Psoas muscle (tissue), 8 donors: ENCODE measurements around the gene TUBG1. TPM values are rescaled to one million over a fixed set of nuclear protein-coding genes. Genes with fewer than 3 reads are reported as not detected.
A peak's percentile ranks its signal among the peaks of the same experiment; 100 is the strongest.

Source experiments
- ATAC-seq, 4 donors: fragments of 200-7000 bp; cut with Tn5 transposase; one replicate each; pipeline ENCODE4 v1.9.1; 2020; ENCODE audit warnings: moderate library complexity in 3 of 4, mild to moderate bottlenecking in 2 of 4
- DNase-seq, 2 donors: peaks; one replicate each; pipeline ENCODE4 v3.0.0-alpha.2; 2020
- H3K27ac ChIP-seq: fragments of 200-600 bp; one replicate; pipeline ENCODE4 v1.8.0; 2022
- H3K27me3 ChIP-seq, 3 donors: fragments of 200-600 bp in 1 of 3; one replicate each; pipeline versions ENCODE4 v1.6.1 to v1.8.0; 2013 to 2022; ENCODE audit warnings: low read length in 2 of 3, mild to moderate bottlenecking in 2 of 3, moderate library complexity in 1 of 3; ENCODE audit not compliant: insufficient read depth in 3 of 3
- H3K36me3 ChIP-seq, 2 donors: fragments of 200-600 bp in 1 of 2; one replicate each; pipeline versions ENCODE4 v1.6.1 to v1.8.0; 2013 to 2022; ENCODE audit warnings: low read depth in 1 of 2, mild to moderate bottlenecking in 1 of 2, moderate library complexity in 1 of 2; ENCODE audit not compliant: insufficient read depth in 1 of 2
- H3K4me1 ChIP-seq: fragments of 200-600 bp; one replicate; pipeline ENCODE4 v1.8.0; 2022
- H3K4me3 ChIP-seq: fragments of 200-600 bp; one replicate; pipeline ENCODE4 v1.8.0; 2022; ENCODE audit warnings: mild to moderate bottlenecking
- H3K9me3 ChIP-seq: fragments of 200-600 bp; one replicate; pipeline ENCODE4 v1.8.0; 2022
- WGBS, 3 donors: extraction: QIAGEN DNeasy Blood & Tissue Kit; methylation state at CpG; one replicate each; pipeline versions ENCODE4 v1.1.6 to v1.1.7; 2013; 5-methylcytosine and 5-hydroxymethylcytosine counted together
- intact Hi-C, 2 donors: fragments of 100-400 bp; cut with DNase I; formaldehyde crosslinking; loops; one replicate each; pipeline versions ENCODE4 v1.11.0 to v1.14.2; 2022
- polyA plus RNA-seq, 3 donors: library from polyadenylated mRNA; stranded (reverse); fragments of 200-250 nt; gene quantifications; one replicate each; pipeline ENCODE4 v1.2.3, GENCODE V29; 2013
- total RNA-seq, 4 donors: library from RNA; stranded (reverse); fragmentation: NEBNext Ultra II Directional in 2 of 4; extraction: Animal tissue kit (Norgen Biotek cat#: 25700) in 2 of 4; gene quantifications; one replicate each; pipeline versions ENCODE4 v1.2.1 to v1.2.4, GENCODE V29; 2021 to 2023
- TF ChIP-seq, protein P1 (sequence below): fragments of 200-600 bp; IDR thresholded peaks from one replicate; pipeline ENCODE4 v1.8.0; 2022; ENCODE audit warnings: antibody characterized with exemption
- donor health status: healthy with polysubstance abuse.
- donor health status: DM: no; HTN: no; CAD: no; lungs with moderate emphysema.
- donor health status: Bipolar disorder and iron deficiency.
- donor health status: healthy.
- donor health status: DM: yes; HTN: yes; CAD: no.
- donor health status: DM: no; HTN: no; CAD: no.
- donor health status: DM: no; HTN: no; CAD: no.
- donor health status: DM: yes; HTN: yes; CAD: no.

The TUBG1 gene
- total and polyA plus RNA-seq, 7 donors = 46.9 to 90.2 (median 68.8) TPM

DNA sequence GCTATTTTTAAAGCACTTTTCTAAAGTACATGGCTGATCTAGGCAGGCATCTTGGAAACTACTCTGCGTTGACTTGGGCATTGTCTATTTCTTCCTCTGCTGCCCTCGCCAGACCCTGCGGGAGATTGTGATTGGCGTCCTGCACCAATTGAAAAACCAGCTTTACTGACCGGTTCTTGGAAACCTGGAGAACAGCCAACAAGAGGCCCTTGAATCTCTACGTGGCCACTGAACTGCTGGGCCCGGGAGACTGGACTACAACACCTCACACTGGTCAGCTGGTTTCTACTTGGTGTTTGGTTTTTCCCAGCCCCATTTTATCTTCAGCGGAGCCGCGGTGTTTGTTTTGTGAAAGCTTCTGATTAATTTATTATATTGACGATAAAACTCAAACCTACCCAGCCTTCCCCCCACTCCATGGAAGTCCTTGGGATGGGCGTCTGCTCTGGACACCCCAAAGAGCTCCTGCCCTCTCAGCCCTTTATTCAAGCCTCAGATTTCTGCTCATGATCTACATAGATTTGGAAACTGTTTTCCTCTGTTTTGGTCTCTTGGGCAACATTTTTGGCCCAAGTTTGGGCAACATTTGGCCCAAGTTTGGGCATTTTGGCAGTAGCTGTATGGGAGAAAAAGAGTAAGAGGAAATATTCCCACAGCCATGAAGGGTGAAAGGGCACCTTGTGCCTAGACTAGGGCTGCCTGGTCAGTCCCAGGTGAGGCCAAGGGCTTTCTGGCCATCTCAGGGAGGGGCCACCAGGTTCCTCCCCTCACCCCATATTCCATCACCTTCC is 37.9 kb upstream of the TUBG1 start:
- Histone ChIP-seq H3K27ac (no peak overlapping the region), H3K4me3 (no peak overlapping the region), H3K9me3 (no peaks in the 10 kb centered on the region), H3K27me3 (no peaks in the 10 kb centered on the region), H3K36me3 (peaks cover 12 to 74% of the 10 kb centered on the region in 2 donors), H3K4me1 (peaks cover 4% of the 10 kb centered on the region)
- DNase-seq (no peak), ATAC-seq (no peak)
- 60 to 72% (median 63%) methylated on average over 12 of the region's 12 CpGs for WGBS, 3 donors
- TF ChIP-seq, protein P1, sequence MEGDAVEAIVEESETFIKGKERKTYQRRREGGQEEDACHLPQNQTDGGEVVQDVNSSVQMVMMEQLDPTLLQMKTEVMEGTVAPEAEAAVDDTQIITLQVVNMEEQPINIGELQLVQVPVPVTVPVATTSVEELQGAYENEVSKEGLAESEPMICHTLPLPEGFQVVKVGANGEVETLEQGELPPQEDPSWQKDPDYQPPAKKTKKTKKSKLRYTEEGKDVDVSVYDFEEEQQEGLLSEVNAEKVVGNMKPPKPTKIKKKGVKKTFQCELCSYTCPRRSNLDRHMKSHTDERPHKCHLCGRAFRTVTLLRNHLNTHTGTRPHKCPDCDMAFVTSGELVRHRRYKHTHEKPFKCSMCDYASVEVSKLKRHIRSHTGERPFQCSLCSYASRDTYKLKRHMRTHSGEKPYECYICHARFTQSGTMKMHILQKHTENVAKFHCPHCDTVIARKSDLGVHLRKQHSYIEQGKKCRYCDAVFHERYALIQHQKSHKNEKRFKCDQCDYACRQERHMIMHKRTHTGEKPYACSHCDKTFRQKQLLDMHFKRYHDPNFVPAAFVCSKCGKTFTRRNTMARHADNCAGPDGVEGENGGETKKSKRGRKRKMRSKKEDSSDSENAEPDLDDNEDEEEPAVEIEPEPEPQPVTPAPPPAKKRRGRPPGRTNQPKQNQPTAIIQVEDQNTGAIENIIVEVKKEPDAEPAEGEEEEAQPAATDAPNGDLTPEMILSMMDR = no peak
- intact Hi-C loops = no loop called here

DNA sequence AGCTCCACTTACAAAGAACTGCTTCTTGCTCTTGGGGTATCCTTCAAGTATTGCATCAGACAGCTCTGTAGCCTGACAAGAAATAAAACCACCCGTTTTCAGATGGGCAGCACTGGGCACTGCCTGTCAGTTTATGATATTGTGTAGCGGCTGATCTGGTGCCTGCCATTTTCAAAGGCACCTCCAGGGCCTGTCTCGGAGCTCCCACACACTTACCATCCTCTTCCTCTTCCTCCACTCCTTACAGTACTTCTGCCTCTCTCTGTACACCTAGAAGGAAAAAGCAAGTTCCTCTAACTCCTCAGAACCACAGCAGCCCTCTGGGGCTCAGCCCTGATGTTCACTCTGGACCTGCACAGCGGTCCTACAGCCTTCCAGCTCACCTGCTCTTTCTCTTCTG is 36.4 kb upstream of the TUBG1 start:
- DNase-seq (no peak), ATAC-seq (no peak)
- H3K4me1 ChIP-seq = peaks cover 4% of the 10 kb centered on the region
- no peak overlapping the region for H3K4me3 ChIP-seq
- H3K27ac ChIP-seq = no peak overlapping the region
- no peaks in the 10 kb centered on the region for H3K27me3 ChIP-seq
- peaks cover 12 to 74% of the 10 kb centered on the region in 2 donors for H3K36me3 ChIP-seq
- intact Hi-C loops = no loop called here
- WGBS, 3 donors = 72 to 85% (median 80%) methylated on average over 4 of the region's 4 CpGs
- no peaks in the 10 kb centered on the region for H3K9me3 ChIP-seq
- TF ChIP-seq, protein P1 = no peak

DNA sequence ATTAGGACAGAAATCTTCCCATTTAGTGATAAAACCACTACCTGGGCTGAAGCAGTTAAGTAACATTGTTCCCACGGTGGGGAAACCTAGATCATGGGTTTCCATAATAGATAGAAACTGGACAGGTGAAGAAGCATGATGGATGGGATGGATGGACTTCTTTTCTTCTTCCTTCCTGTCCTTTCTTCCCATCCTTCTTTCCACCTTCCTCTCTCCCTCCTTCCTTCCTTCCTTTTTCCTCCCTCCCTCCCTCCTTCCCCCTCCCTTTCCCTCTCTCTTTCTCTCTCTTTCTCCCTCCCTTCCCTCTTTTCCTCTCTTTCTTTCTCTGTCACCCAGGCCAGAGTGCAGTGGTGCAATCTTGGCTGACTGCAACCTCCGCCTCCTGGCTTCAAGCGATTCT is 35.0 kb upstream of the TUBG1 start:
- TF ChIP-seq, protein P1 = no peak
- DNase-seq (no peak), ATAC-seq (no peak)
- no peaks in the 10 kb centered on the region for H3K9me3 ChIP-seq
- no peaks in the 10 kb centered on the region for H3K27me3 ChIP-seq
- peaks cover 12 to 63% of the 10 kb centered on the region in 2 donors for H3K36me3 ChIP-seq
- no peak overlapping the region for H3K4me3 ChIP-seq
- intact Hi-C loops = no loop called here
- WGBS, 3 donors = 74 to 85% (median 75%) methylated on average over 3 of the region's 3 CpGs
- no peak overlapping the region for H3K27ac ChIP-seq
- H3K4me1 ChIP-seq = peaks cover 11% of the 10 kb centered on the region

DNA sequence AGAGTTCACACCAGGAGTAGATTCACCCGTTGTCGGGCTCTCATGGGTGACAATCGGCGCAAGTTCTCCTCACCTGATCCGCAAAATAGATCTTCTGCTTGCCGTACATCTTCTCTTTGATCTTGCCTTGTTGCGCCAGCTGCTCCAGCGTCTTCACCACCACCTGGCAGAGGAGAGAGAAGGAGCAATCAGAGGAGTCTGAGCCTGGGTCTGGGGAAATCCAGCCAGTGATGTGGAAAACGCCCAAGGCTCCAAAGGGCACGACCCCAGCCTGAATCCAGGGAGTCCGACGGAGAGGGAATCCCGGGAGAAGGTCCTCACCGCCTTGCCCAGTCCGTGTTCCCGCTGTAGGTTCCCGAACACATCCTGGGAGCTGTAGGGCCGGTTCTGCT is 32.3 kb upstream of the TUBG1 start:
- TF ChIP-seq, protein P1 = no peak
- H3K27me3 ChIP-seq = no peaks in the 10 kb centered on the region
- H3K9me3 ChIP-seq = no peaks in the 10 kb centered on the region
- ATAC-seq (no peak), DNase-seq (no peak)
- peaks cover 11% of the 10 kb centered on the region for H3K4me1 ChIP-seq
- intact Hi-C loops = loop anchor here (5.0 kb wide), 2 partner anchors 100 to 185 kb away; partner anchors contain the start of genes PLEKHH3 (in 1 of the 2) and RAMP2 (in 1 of the 2)
- peaks cover 16 to 63% of the 10 kb centered on the region in 2 donors for H3K36me3 ChIP-seq
- 2 to 3% (median 3%) methylated on average over 17 to 18 of the region's 18 CpGs for WGBS, 3 donors
- H3K27ac ChIP-seq = peak overlapping the region; percentile 86
- peak overlapping the region; percentile 88 for H3K4me3 ChIP-seq
